GM12878 (cell line): ENCODE measurements around the gene MAGI3. TPM values are rescaled to one million over a fixed set of nuclear protein-coding genes. Genes with fewer than 3 reads are reported as not detected.

ENCODE experiments used
- ATAC-seq: fragments of 200-7000 bp; cut with Tn5 transposase; 3 replicates; pipeline ENCODE4 v1.9.1; 2020; ENCODE audit warnings: mild to moderate bottlenecking, moderate library complexity
- BruUV-seq: library from RNA; stranded (reverse); fragments of 400-500 nt; replicated peaks from 2 replicates; lab custom pipeline; 2021; lab: Mats Ljungman, UMichigan
- CTCF ChIA-PET: fragments of 300-600 bp; sonication (Branson Sonifier 250); formaldehyde crosslinking; extraction: SDS; loops from one replicate; lab custom pipeline; 2021; ENCODE audit warnings: inconsistent platforms; lab: Yijun Ruan, JAX
- POLR2A ChIA-PET: fragments of 350-600 bp; formaldehyde crosslinking; extraction: SDS; loops from one replicate; lab custom pipeline; 2021; ENCODE audit warnings: inconsistent platforms; lab: Charles Lee
- RAD21 ChIA-PET: fragments of 300-600 bp; sonication (Branson Sonifier 250); formaldehyde crosslinking; loops from one replicate; lab custom pipeline; 2023; ENCODE audit warnings: antibody characterized with exemption; ENCODE audit not compliant: unreplicated experiment; lab: Charles Lee
- SMC1A ChIA-PET: fragments of 300-600 bp; sonication (Branson Sonifier 250); formaldehyde crosslinking; loops from one replicate; lab custom pipeline; 2023; ENCODE audit not compliant: unreplicated experiment, uncharacterized antibody; lab: Charles Lee
- DNase-seq: peaks from one replicate; pipeline ENCODE4 v3.0.0-alpha.2; 2011; ENCODE audit warnings: low read depth, low spot score
- FAIRE-seq: peaks from 3 replicates; lab custom pipeline; 2011; peaks lifted over from hg19 to GRCh38; lab: Jason Lieb, UNC
- H2AFZ ChIP-seq: 2 replicates; pipeline ENCODE4 v1.6.0; 2011; ENCODE audit warnings: low read depth, low read length, control low read depth; ENCODE audit not compliant: control insufficient read depth
- H3K27ac ChIP-seq: 2 replicates; pipeline ENCODE4 v1.5.1; 2011; ENCODE audit warnings: control low read depth; ENCODE audit not compliant: control insufficient read depth, insufficient read depth
- H3K27me3 ChIP-seq, 2 experiments: replicated peaks in 1 of 2; 2 replicates each; pipeline versions ENCODE4 v1.6.0 to v1.6.1; 2011; ENCODE audit warnings: low read length in 1 of 2; ENCODE audit not compliant: control insufficient read depth in 2 of 2, insufficient read depth in 2 of 2
- H3K36me3 ChIP-seq, 2 experiments: 2 replicates each; pipeline ENCODE4 v1.5.1; 2011; ENCODE audit warnings: low read length in 1 of 2; ENCODE audit not compliant: control insufficient read depth in 2 of 2, insufficient read depth in 2 of 2
- H3K4me1 ChIP-seq: 2 replicates; pipeline ENCODE4 v1.6.1; 2011; ENCODE audit warnings: mild to moderate bottlenecking, low read length, moderate library complexity, mixed read lengths; ENCODE audit not compliant: control insufficient read depth, insufficient read depth
- H3K4me2 ChIP-seq: 2 replicates; pipeline ENCODE4 v1.6.0; 2011; ENCODE audit warnings: control low read depth; ENCODE audit not compliant: control insufficient read depth, insufficient read depth
- H3K4me3 ChIP-seq: fragments of 200-600 bp; sonication (generic); 2 replicates; pipeline ENCODE4 v1.5.1; 2016
- H3K79me2 ChIP-seq: 2 replicates; pipeline ENCODE4 v1.6.0; 2011; ENCODE audit warnings: low read length; ENCODE audit not compliant: control insufficient read depth, insufficient read depth
- H3K9ac ChIP-seq: 2 replicates; pipeline ENCODE4 v1.8.0; 2011; ENCODE audit warnings: low read length, control low read depth, mixed read lengths; ENCODE audit not compliant: control insufficient read depth, insufficient read depth
- H3K9me3 ChIP-seq: replicated peaks from 3 replicates; pipeline ENCODE4 v1.5.1; 2011; ENCODE audit warnings: mild to moderate bottlenecking, low read length; ENCODE audit not compliant: control insufficient read depth, insufficient read depth
- H4K20me1 ChIP-seq: 2 replicates; pipeline ENCODE4 v1.6.0; 2011; ENCODE audit not compliant: control insufficient read depth, insufficient read depth
- BMI1 ChIP-seq: fragments of 450-650 bp; IDR thresholded peaks from 2 replicates; pipeline ENCODE4 v1.6.1; 2016; ENCODE audit warnings: mild to moderate bottlenecking, moderate library complexity, borderline replicate concordance
- CBFB ChIP-seq: IDR thresholded peaks from 2 replicates; pipeline ENCODE4 v1.6.1; 2016; ENCODE audit warnings: antibody characterized with exemption, low read depth
- FOXK2 ChIP-seq: fragments of 450-650 bp; IDR thresholded peaks from 2 replicates; pipeline ENCODE4 v1.6.1; 2017; ENCODE audit warnings: mild to moderate bottlenecking, moderate library complexity
- GATAD2B ChIP-seq: fragments of 450-650 bp; conservative IDR thresholded peaks from 2 replicates; pipeline ENCODE4 v1.6.1; 2017; ENCODE audit warnings: low read depth, mild to moderate bottlenecking, moderate library complexity
- MEF2A ChIP-seq: IDR thresholded peaks from 2 replicates; pipeline ENCODE4 v1.6.1; 2011; ENCODE audit warnings: low read depth, mild to moderate bottlenecking, low read length, moderate library complexity; ENCODE audit not compliant: insufficient read depth
- MTA2 ChIP-seq: fragments of 450-650 bp; IDR thresholded peaks from 2 replicates; pipeline ENCODE4 v1.6.1; 2016; ENCODE audit warnings: low read depth, mild to moderate bottlenecking, moderate library complexity
- NBN ChIP-seq: fragments of 450-650 bp; IDR thresholded peaks from 2 replicates; pipeline ENCODE4 v1.6.1; 2016
- SIX5 ChIP-seq: IDR thresholded peaks from 2 replicates; pipeline ENCODE4 v1.6.1; 2011; ENCODE audit warnings: mild to moderate bottlenecking, low read depth, low read length, moderate library complexity; ENCODE audit not compliant: severe bottlenecking
- TARDBP ChIP-seq: IDR thresholded peaks from 2 replicates; pipeline ENCODE4 v1.6.1; 2016; ENCODE audit warnings: borderline replicate concordance
- YY1 ChIP-seq: IDR thresholded peaks from 2 replicates; pipeline ENCODE4 v1.6.1; 2011; ENCODE audit warnings: low read depth, mild to moderate bottlenecking, low read length
- WGBS: methylation state at CpG from one replicate; pipeline ENCODE4 v1.1.6; 2016; ENCODE audit warnings: low lambda C conversion rate; ENCODE audit not compliant: insufficient replicate concordance, insufficient coverage; ENCODE audit errors: missing lambda C conversion rate; 5-methylcytosine and 5-hydroxymethylcytosine counted together
- in situ Hi-C: fragments of 300-500 bp; cut with MboI; formaldehyde crosslinking; loops from 9 replicates; pipeline ENCODE4 v1.14.3; 2018; ENCODE audit warnings: mixed read lengths
- intact Hi-C: fragments of 100-400 bp; cut with micrococcal nuclease; formaldehyde crosslinking; loops from one replicate; pipeline ENCODE4 v1.14.2; 2022; ENCODE audit not compliant: unreplicated experiment
- polyA plus RNA-seq, 11 experiments: library from polyadenylated mRNA; depleted of rRNA in 4 of 11; unstranded in 6 of 11; stranded (reverse) in 5 of 11; fragments of >200 nt; fragmentation: Nextera tagmentation in 4 of 11; fragmentation: Illumina TruSeq in 1 of 11; extraction: Ambion mirVana in 4 of 11; extraction: Trizol in 1 of 11; gene quantifications; 1 replicate in 1 of 11; 2 replicates in 10 of 11; pipeline versions ENCODE4 v1.2.1 to v1.2.3, GENCODE V29; 2011 to 2016; ENCODE audit warnings: inconsistent platforms in 2 of 11, missing spikeins in 2 of 11, low read depth in 1 of 11
- total RNA-seq, 4 experiments: library from RNA; depleted of rRNA in 3 of 4; stranded (reverse); fragments of >200 nt in 3 of 4; fragmentation: Illumina TruSeq in 1 of 4; extraction: Trizol in 1 of 4; gene quantifications; 2 replicates each; pipeline versions ENCODE4 v1.2.1 to v1.2.3, GENCODE V29; 2013 to 2021
- TF ChIP-seq, protein P1 (sequence below): fragments of 450-650 bp; IDR thresholded peaks from 2 replicates; pipeline ENCODE4 v1.6.1; 2017; ENCODE audit warnings: borderline replicate concordance

The MAGI3 gene
- total and polyA plus RNA-seq, 10 of the 15 experiments (the other 5 are each of a cell fraction or from before 2014, with no cell fraction given): 0.17 to 0.65 (median 0.32) TPM

DNA sequence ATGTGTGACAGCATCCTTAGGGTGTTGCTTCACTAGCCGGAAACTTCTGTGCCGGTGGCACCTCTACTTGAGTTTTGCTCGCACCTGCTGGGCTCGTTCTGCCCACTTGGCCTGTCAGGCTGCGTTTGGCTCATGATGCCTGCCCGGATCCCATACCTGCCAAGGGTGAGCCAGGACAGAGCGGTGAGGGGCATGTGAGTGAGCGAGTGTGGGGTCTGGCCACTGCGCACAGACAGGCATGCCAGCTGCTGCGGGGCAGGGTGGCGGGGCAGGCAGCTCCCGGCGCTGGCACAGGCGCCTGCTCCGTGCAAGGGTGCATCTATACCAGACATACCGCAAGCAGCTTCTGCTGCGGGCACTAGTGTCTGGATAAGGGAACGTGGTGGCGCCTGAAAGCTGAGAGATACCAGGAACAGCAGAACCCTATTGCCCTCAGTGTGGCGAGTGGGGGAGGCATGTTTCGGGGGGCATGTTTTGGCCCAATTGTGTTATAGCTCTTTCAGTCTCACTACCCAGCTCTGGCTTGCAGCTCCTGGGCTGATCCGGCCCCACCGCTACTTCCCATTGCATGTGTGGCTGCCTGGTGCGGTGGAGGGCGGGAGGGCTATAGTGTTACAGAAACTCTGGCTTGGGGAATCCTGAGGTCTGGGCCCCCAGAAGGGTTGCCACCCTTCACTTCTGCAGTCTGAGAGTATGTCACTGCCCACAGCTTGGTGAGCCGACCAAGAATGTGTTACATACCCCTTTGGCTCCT is 32.2 kb downstream of the MAGI3 start:
- in situ Hi-C loops: no loop called here
- BruUV-seq: no TSS peak
- FAIRE-seq (no peak), ATAC-seq (no peak), DNase-seq (no peak)
- ChIA-PET CTCF (no interaction called here), POLR2A (no interaction called here), RAD21 (no interaction called here), SMC1A (no interaction called here)
- Histone ChIP-seq H3K4me1 (no peaks in the 10 kb centered on the region), H3K4me3 (no peak overlapping the region), H3K79me2 (no peaks in the 10 kb centered on the region), H3K36me3 (no peaks in the 10 kb centered on the region), H2AFZ (no peak overlapping the region), H3K27me3 (no peaks in the 10 kb centered on the region), H3K4me2 (no peak overlapping the region), H3K9me3 (no peaks in the 10 kb centered on the region; the same call in 2 of the 3 replicates), H3K27ac (no peak overlapping the region), H4K20me1 (no peaks in the 10 kb centered on the region), H3K9ac (no peak overlapping the region)
- 90% methylated on average over 26 of the region's 26 CpGs for WGBS
- TF ChIP-seq YY1 (no peak), MEF2A (no peak), CBFB (no peak), GATAD2B (no peak), SIX5 (no peak), BMI1 (no peak), MTA2 (no peak), TARDBP (no peak), FOXK2 (no peak), NBN (no peak)
- TF ChIP-seq, protein P1, sequence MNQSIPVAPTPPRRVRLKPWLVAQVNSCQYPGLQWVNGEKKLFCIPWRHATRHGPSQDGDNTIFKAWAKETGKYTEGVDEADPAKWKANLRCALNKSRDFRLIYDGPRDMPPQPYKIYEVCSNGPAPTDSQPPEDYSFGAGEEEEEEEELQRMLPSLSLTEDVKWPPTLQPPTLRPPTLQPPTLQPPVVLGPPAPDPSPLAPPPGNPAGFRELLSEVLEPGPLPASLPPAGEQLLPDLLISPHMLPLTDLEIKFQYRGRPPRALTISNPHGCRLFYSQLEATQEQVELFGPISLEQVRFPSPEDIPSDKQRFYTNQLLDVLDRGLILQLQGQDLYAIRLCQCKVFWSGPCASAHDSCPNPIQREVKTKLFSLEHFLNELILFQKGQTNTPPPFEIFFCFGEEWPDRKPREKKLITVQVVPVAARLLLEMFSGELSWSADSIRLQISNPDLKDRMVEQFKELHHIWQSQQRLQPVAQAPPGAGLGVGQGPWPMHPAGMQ: no peak
- intact Hi-C loops: no loop called here
